H1 (cell line): ENCODE results near the gene GLB1L2. TPM values are rescaled to one million over a fixed set of nuclear protein-coding genes. Genes with fewer than 3 reads are reported as not detected.

Experiments used
- CTCF ChIA-PET: fragments of 300-600 bp; sonication (Branson Sonifier 250); formaldehyde crosslinking; loops from one replicate; lab custom pipeline; 2021; ENCODE audit not compliant: partially characterized antibody; lab: Charles Lee
- POLR2A ChIA-PET: fragments of 300-600 bp; sonication (Branson Sonifier 250); formaldehyde crosslinking; loops from one replicate; lab custom pipeline; 2021; ENCODE audit warnings: inconsistent platforms; ENCODE audit not compliant: partially characterized antibody; lab: Charles Lee
- DNase-seq, 2 experiments: peaks; one replicate each; pipeline versions ENCODE4 v3.0.0 to v3.0.0-alpha.2; 2010 to 2022; ENCODE audit warnings: low spot score in 2 of 2, low read depth in 1 of 2, mixed read lengths in 1 of 2
- FAIRE-seq: peaks from 2 replicates; lab custom pipeline; 2011; peaks lifted over from hg19 to GRCh38; lab: Jason Lieb, UNC
- H2AFZ ChIP-seq: 2 replicates; pipeline ENCODE4 v1.8.1; 2012; ENCODE audit warnings: low read length, inconsistent platforms
- H2AK5ac ChIP-seq: 2 replicates; pipeline ENCODE4 v1.6.1; 2013; ENCODE audit warnings: low read depth, low read length
- H2BK120ac ChIP-seq: replicated peaks from 2 replicates; pipeline ENCODE3; 2013; ENCODE audit warnings: low read depth, low read length, inconsistent platforms
- H2BK12ac ChIP-seq: 2 replicates; pipeline ENCODE4 v1.6.1; 2013; ENCODE audit warnings: low read depth, low read length
- H2BK15ac ChIP-seq: 2 replicates; pipeline ENCODE4 v1.6.1; 2013; ENCODE audit warnings: low read length
- H2BK20ac ChIP-seq: 2 replicates; pipeline ENCODE4 v1.6.1; 2013; ENCODE audit warnings: low read length
- H2BK5ac ChIP-seq: 2 replicates; pipeline ENCODE4 v1.6.1; 2013; ENCODE audit warnings: low read depth, low read length
- H3K14ac ChIP-seq: 2 replicates; pipeline ENCODE4 v1.6.1; 2013; ENCODE audit warnings: inconsistent platforms; ENCODE audit not compliant: insufficient read length
- H3K18ac ChIP-seq: 2 replicates; pipeline ENCODE4 v1.6.1; 2013; ENCODE audit warnings: low read length; ENCODE audit errors: extremely low read depth
- H3K23ac ChIP-seq: 2 replicates; pipeline ENCODE4 v1.6.1; 2013; ENCODE audit warnings: inconsistent platforms; ENCODE audit not compliant: insufficient read length
- H3K23me2 ChIP-seq: 2 replicates; pipeline ENCODE4 v1.6.1; 2013; ENCODE audit warnings: low read depth, low read length
- H3K27ac ChIP-seq: 2 replicates; pipeline ENCODE4 v1.6.1; 2011; ENCODE audit warnings: low read depth, low read length, inconsistent platforms
- H3K27me3 ChIP-seq, 4 experiments: replicated peaks in 1 of 4; 1 replicate in 1 of 4; 2 replicates in 3 of 4; pipeline versions ENCODE4 v1.6.1 to v1.8.1; 2011 to 2013; ENCODE audit warnings: low read length in 3 of 4, mild to moderate bottlenecking in 3 of 4, inconsistent platforms in 2 of 4, mixed read lengths in 2 of 4, moderate library complexity in 1 of 4; ENCODE audit not compliant: control insufficient read depth in 3 of 4, insufficient read depth in 3 of 4; ENCODE audit errors: extremely low read depth in 1 of 4
- H3K36me3 ChIP-seq, 4 experiments: 2 replicates each; pipeline versions ENCODE4 v1.6.1 to v1.8.1; 2011 to 2013; ENCODE audit warnings: mild to moderate bottlenecking in 4 of 4, low read length in 3 of 4, moderate library complexity in 2 of 4, control low read depth in 1 of 4, inconsistent platforms in 1 of 4; ENCODE audit not compliant: insufficient read depth in 4 of 4, control insufficient read depth in 2 of 4
- H3K4ac ChIP-seq: replicated peaks from 2 replicates; pipeline ENCODE3; 2013; ENCODE audit warnings: low read length, low read depth, mixed read lengths, inconsistent platforms; ENCODE audit not compliant: insufficient read length
- H3K4me1 ChIP-seq, 4 experiments: replicated peaks in 1 of 4; 1 replicate in 1 of 4; 2 replicates in 3 of 4; pipeline versions ENCODE4 v1.6.1 to v1.8.1; 2011 to 2013; ENCODE audit warnings: low read length in 3 of 4, inconsistent platforms in 2 of 4, mixed read lengths in 1 of 4; ENCODE audit not compliant: insufficient read depth in 4 of 4, control insufficient read depth in 3 of 4
- H3K4me2 ChIP-seq, 2 experiments: 2 replicates each; pipeline versions ENCODE4 v1.6.1 to v1.8.1; 2011 to 2013; ENCODE audit warnings: low read depth in 2 of 2, low read length in 2 of 2, control low read depth in 1 of 2, inconsistent platforms in 1 of 2, mild to moderate bottlenecking in 1 of 2; ENCODE audit not compliant: insufficient read depth in 1 of 2
- H3K4me3 ChIP-seq, 4 experiments: fragments of 200-600, 300-600 bp in 1 of 4; sonication (generic), shearing (Covaris generic), sonication (Bioruptor Twin) in 1 of 4; 2 replicates each; pipeline versions ENCODE4 v1.5.1 to v1.8.1; 2011 to 2016; ENCODE audit warnings: low read length in 4 of 4, low read depth in 3 of 4, control low read depth in 2 of 4, inconsistent platforms in 2 of 4, mild to moderate bottlenecking in 2 of 4, mixed read lengths in 1 of 4, moderate library complexity in 1 of 4; ENCODE audit not compliant: insufficient read depth in 2 of 4; ENCODE audit errors: extremely low read depth in 1 of 4
- H3K56ac ChIP-seq: replicated peaks from 2 replicates; pipeline ENCODE3; 2013; ENCODE audit warnings: low read depth, mild to moderate bottlenecking, mixed read lengths, low read length, inconsistent platforms; ENCODE audit not compliant: insufficient read length
- H3K79me1 ChIP-seq: 2 replicates; pipeline ENCODE4 v1.6.1; 2013; ENCODE audit warnings: low read depth, low read length, control low read depth
- H3K79me2 ChIP-seq, 2 experiments: 2 replicates each; pipeline versions ENCODE4 v1.6.1 to v1.8.1; 2012 to 2013; ENCODE audit warnings: low read length in 2 of 2, mild to moderate bottlenecking in 2 of 2, inconsistent platforms in 1 of 2; ENCODE audit not compliant: insufficient read depth in 2 of 2, control insufficient read depth in 1 of 2
- H3K9ac ChIP-seq, 4 experiments: replicated peaks in 1 of 4; 1 replicate in 1 of 4; 2 replicates in 3 of 4; pipeline versions ENCODE4 v1.6.1 to v1.8.1; 2011 to 2013; ENCODE audit warnings: low read depth in 3 of 4, low read length in 3 of 4, control low read depth in 2 of 4, mild to moderate bottlenecking in 2 of 4, moderate library complexity in 2 of 4, inconsistent platforms in 1 of 4; ENCODE audit errors: extremely low read depth in 1 of 4
- H3K9me3 ChIP-seq, 2 experiments: 2 replicates each; pipeline versions ENCODE4 v1.6.1 to v1.8.1; 2012 to 2013; ENCODE audit warnings: mild to moderate bottlenecking in 2 of 2, moderate library complexity in 2 of 2, control low read depth in 1 of 2, inconsistent platforms in 1 of 2, low read depth in 1 of 2, low read length in 1 of 2, mixed read lengths in 1 of 2; ENCODE audit not compliant: insufficient read depth in 2 of 2
- H4K20me1 ChIP-seq, 2 experiments: replicated peaks in 1 of 2; 2 replicates each; pipeline versions ENCODE3 to v1.8.1; 2011 to 2013; ENCODE audit warnings: inconsistent platforms in 2 of 2, low read length in 2 of 2, mild to moderate bottlenecking in 1 of 2; ENCODE audit not compliant: insufficient read depth in 2 of 2, control insufficient read depth in 1 of 2
- H4K5ac ChIP-seq: 2 replicates; pipeline ENCODE4 v1.6.1; 2013; ENCODE audit warnings: low read length, low read depth, mixed read lengths, inconsistent platforms; ENCODE audit not compliant: insufficient read length
- H4K8ac ChIP-seq: 2 replicates; pipeline ENCODE4 v1.8.0; 2013; ENCODE audit warnings: mild to moderate bottlenecking, moderate library complexity, low read length, inconsistent platforms; ENCODE audit not compliant: insufficient read depth; ENCODE audit errors: extremely low read depth
- H4K91ac ChIP-seq: replicated peaks from 2 replicates; pipeline ENCODE3; 2013; ENCODE audit warnings: low read length, mixed read lengths, inconsistent platforms; ENCODE audit not compliant: insufficient read length
- EP300 ChIP-seq, 2 experiments: IDR thresholded peaks; 1 replicate in 1 of 2; 2 replicates in 1 of 2; pipeline ENCODE4 v1.6.1; 2011 to 2012; ENCODE audit warnings: low read depth in 2 of 2, low read length in 2 of 2, mild to moderate bottlenecking in 2 of 2, borderline replicate concordance in 1 of 2, inconsistent platforms in 1 of 2, moderate library complexity in 1 of 2
- POLR2A ChIP-seq, 2 experiments: IDR thresholded peaks; 1 replicate in 1 of 2; 2 replicates in 1 of 2; pipeline ENCODE4 v1.6.1; 2011; ENCODE audit warnings: low read depth in 2 of 2, low read length in 2 of 2, mild to moderate bottlenecking in 2 of 2; ENCODE audit errors: control extremely low read depth in 1 of 2
- WGBS, 2 experiments: shearing (Covaris generic) in 1 of 2; methylation state at CpG; one replicate each; pipeline versions ENCODE4 v1.1.6 to v1.1.7; 2013 to 2015; ENCODE audit warnings: low lambda C conversion rate in 2 of 2, mixed read lengths in 2 of 2, inconsistent platforms in 1 of 2, low coverage in 1 of 2, missing lambda C conversion rate in 1 of 2; ENCODE audit not compliant: insufficient replicate concordance in 2 of 2, insufficient coverage in 1 of 2, insufficient read length in 1 of 2; ENCODE audit errors: extremely low coverage in 1 of 2, missing lambda C conversion rate in 1 of 2; 5-methylcytosine and 5-hydroxymethylcytosine counted together
- polyA plus RNA-seq, 7 experiments: library from polyadenylated mRNA; depleted of rRNA in 3 of 7; stranded (reverse) in 5 of 7; unstranded in 2 of 7; fragments of >200 nt in 5 of 7; fragments of 200-250 nt in 2 of 7; gene quantifications; 1 replicate in 5 of 7; 2 replicates in 1 of 7; 4 replicates in 1 of 7; pipeline versions ENCODE4 v1.2.1 to v1.2.3, GENCODE V29; 2011 to 2013; ENCODE audit warnings: missing spikeins in 2 of 7, mixed read lengths in 2 of 7
- total RNA-seq: library from RNA; stranded (reverse); fragmentation: NEBNext Ultra II Directional; extraction: Animal tissue kit (Norgen Biotek cat#: 25700); gene quantifications from 2 replicates; pipeline ENCODE4 v1.2.1, GENCODE V29; 2021

GLB1L2 gene
- total and polyA plus RNA-seq, 2 of the 8 experiments (the other 6 are each of a cell fraction or from before 2014, with no cell fraction given): 4.4 to 7.9 TPM

GRCh38 chr11:134410766-134411165 lies 79.0 kb downstream of the GLB1L2 start:
- Histone ChIP-seq H3K56ac (no peak overlapping the region), H3K23ac (no peak overlapping the region), H3K9ac (no peak overlapping the region; a peak in 1 of 7 replicates), H2BK15ac (no peak overlapping the region), H3K4ac (no peak overlapping the region), H2AFZ (no peak overlapping the region), H4K20me1 (peaks cover 14 to 23% of the 10 kb centered on the region in 2 experiments)
- TF ChIP-seq EP300 (IDR thresholded peaks at IDR 0.05; ENCODE audit: borderline replicate concordance in 1 of 2, low read depth in 2 of 2, low read length in 2 of 2) (no peak), POLR2A (IDR thresholded peaks at IDR 0.05; ENCODE audit: control extremely low read depth in 1 of 2, low read depth in 2 of 2, low read length in 2 of 2) (no peak)
- TF ChIP-seq, all 59 proteins: peak for 0
- FAIRE-seq (no peak), DNase-seq (no peak)
- H3K79me1 ChIP-seq: peaks cover 13% of the 10 kb centered on the region
- 79% methylated on average over 4 of the region's 5 CpGs; no CpG with 5 or more reads in 1 of the 2 experiments for WGBS, 2 experiments
- no peak overlapping the region for H3K14ac ChIP-seq
- peak overlapping the region; percentile 17; the same call in 1 of the 2 replicates for H3K18ac ChIP-seq
- H4K5ac ChIP-seq: no peak overlapping the region
- H3K4me3 ChIP-seq: peak overlapping the region; percentile 62 to 86 (median 74); a peak in 7 of 8 replicates
- peaks cover 5 to 43% of the 10 kb centered on the region in 2 experiments; a peak in 2 of 4 replicates for H3K79me2 ChIP-seq
- H2AK5ac ChIP-seq: no peak overlapping the region
- H2BK20ac ChIP-seq: no peak overlapping the region
- H3K4me1 ChIP-seq: peaks cover 17 to 41% (median 24%) of the 10 kb centered on the region in 4 experiments
- H3K27me3 ChIP-seq: peaks cover 0 to 5% (median 1%) of the 10 kb centered on the region in 4 experiments; a peak in 3 of 7 replicates
- no peak overlapping the region; the same call in 1 of the 2 replicates for H2BK5ac ChIP-seq
- H4K8ac ChIP-seq: no peak overlapping the region; the same call in 1 of the 2 replicates
- H3K4me2 ChIP-seq: peak overlapping the region; percentile 66 to 80
- H3K36me3 ChIP-seq: no peaks in the 10 kb centered on the region
- no peak overlapping the region for H2BK120ac ChIP-seq
- no peaks in the 10 kb centered on the region for H3K9me3 ChIP-seq
- H4K91ac ChIP-seq: peak overlapping the region; percentile 40
- H2BK12ac ChIP-seq: no peak overlapping the region
- peaks cover 21% of the 10 kb centered on the region; the same call in 1 of the 2 replicates for H3K23me2 ChIP-seq
- ChIA-PET POLR2A (interaction anchor here (0.6 to 2.1 kb wide), 5 partner anchors 8 to 24 kb away, joined by 3 to 5 read pairs (median 3); no protein-coding TSS in a partner anchor), CTCF (interaction anchor here (0.6 to 2.7 kb wide), 9 partner anchors 12 to 506 kb away, joined by 3 to 9 read pairs (median 3); no protein-coding TSS in a partner anchor)
- no peak overlapping the region for H3K27ac ChIP-seq
